Measurements from ENCODE around the gene KCNN3. TPM values are rescaled to one million over a fixed set of nuclear protein-coding genes. Genes with fewer than 3 reads are reported as not detected.

KCNN3 gene
- total RNA-seq, 1 donor from 2014 or later: 0.92 TPM

- no peak for DNase-seq (ENCODE audit: low spot score)
- Mint-ChIP-seq H3K9me3 (ENCODE audit: low read depth) (no peaks in the 10 kb centered on the region), H3K27ac (ENCODE audit: unreplicated experiment) (no peak overlapping the region), H3K27me3 (ENCODE audit: low read depth) (peaks cover 32% of the 10 kb centered on the region), H3K4me3 (ENCODE audit: unreplicated experiment) (no peak overlapping the region), H3K4me1 (ENCODE audit: low read depth) (peaks cover 4% of the 10 kb centered on the region), H3K36me3 (ENCODE audit: low read depth) (no peaks in the 10 kb centered on the region)
- TF ChIP-seq CTCF (IDR thresholded peaks at IDR 0.05): no peak
Observed at GRCh38 chr1:154696456-154696855, 173.6 kb downstream of the KCNN3 start.

- Mint-ChIP-seq H3K9me3 (ENCODE audit: low read depth) (no peaks in the 10 kb centered on the region), H3K4me3 (ENCODE audit: unreplicated experiment) (no peak overlapping the region), H3K36me3 (ENCODE audit: low read depth) (no peaks in the 10 kb centered on the region), H3K4me1 (ENCODE audit: low read depth) (peaks cover 4% of the 10 kb centered on the region), H3K27me3 (ENCODE audit: low read depth) (peaks cover 30% of the 10 kb centered on the region), H3K27ac (ENCODE audit: unreplicated experiment) (no peak overlapping the region)
- TF ChIP-seq CTCF (IDR thresholded peaks at IDR 0.05): peak; percentile 71
- no peak for DNase-seq (ENCODE audit: low spot score)
Observed at GRCh38 chr1:154695985-154696384, 174.1 kb downstream of the KCNN3 start.

- DNase-seq (ENCODE audit: low spot score): no peak
- peaks cover 1% of the 10 kb centered on the region for H3K36me3 Mint-ChIP-seq (ENCODE audit: low read depth)
- TF ChIP-seq CTCF (IDR thresholded peaks at IDR 0.05): no peak
- peaks cover 30% of the 10 kb centered on the region for H3K27me3 Mint-ChIP-seq (ENCODE audit: low read depth)
- H3K4me1 Mint-ChIP-seq (ENCODE audit: low read depth): peaks cover 4% of the 10 kb centered on the region
- H3K4me3 Mint-ChIP-seq (ENCODE audit: unreplicated experiment): no peak overlapping the region
- no peaks in the 10 kb centered on the region for H3K9me3 Mint-ChIP-seq (ENCODE audit: low read depth)
- no peak overlapping the region for H3K27ac Mint-ChIP-seq (ENCODE audit: unreplicated experiment)
Observed at GRCh38 chr1:154694995-154695394, 175.1 kb downstream of the KCNN3 start.

- Mint-ChIP-seq H3K27ac (ENCODE audit: unreplicated experiment) (peak overlapping the region; percentile 32), H3K4me3 (ENCODE audit: unreplicated experiment) (no peak overlapping the region), H3K9me3 (ENCODE audit: low read depth) (no peaks in the 10 kb centered on the region), H3K4me1 (ENCODE audit: low read depth) (no peaks in the 10 kb centered on the region), H3K27me3 (ENCODE audit: low read depth) (peaks cover 43% of the 10 kb centered on the region), H3K36me3 (ENCODE audit: low read depth) (peaks cover 1% of the 10 kb centered on the region)
- no peak for DNase-seq (ENCODE audit: low spot score)
- TF ChIP-seq CTCF (IDR thresholded peaks at IDR 0.05): no peak
Observed at GRCh38 chr1:154689083-154689482, 181.0 kb downstream of the KCNN3 start.

GRCh38 chr1:154686507-154686906 lies 183.6 kb downstream of the KCNN3 start:
- H3K9me3 Mint-ChIP-seq (ENCODE audit: low read depth): no peaks in the 10 kb centered on the region
- H3K4me1 Mint-ChIP-seq (ENCODE audit: low read depth): no peaks in the 10 kb centered on the region
- peaks cover 4% of the 10 kb centered on the region for H3K36me3 Mint-ChIP-seq (ENCODE audit: low read depth)
- DNase-seq (ENCODE audit: low spot score): no peak
- TF ChIP-seq CTCF (IDR thresholded peaks at IDR 0.05): no peak
- no peak overlapping the region for H3K4me3 Mint-ChIP-seq (ENCODE audit: unreplicated experiment)
- peaks cover 47% of the 10 kb centered on the region for H3K27me3 Mint-ChIP-seq (ENCODE audit: low read depth)
- H3K27ac Mint-ChIP-seq (ENCODE audit: unreplicated experiment): no peak overlapping the region
